T-helper 9 cell (primary cell): ENCODE data around the gene FYB1.

Source experiments
- DNase-seq: peaks from one replicate; pipeline ENCODE4 v3.0.0-alpha.2; 2020

Gene FYB1

DNA sequence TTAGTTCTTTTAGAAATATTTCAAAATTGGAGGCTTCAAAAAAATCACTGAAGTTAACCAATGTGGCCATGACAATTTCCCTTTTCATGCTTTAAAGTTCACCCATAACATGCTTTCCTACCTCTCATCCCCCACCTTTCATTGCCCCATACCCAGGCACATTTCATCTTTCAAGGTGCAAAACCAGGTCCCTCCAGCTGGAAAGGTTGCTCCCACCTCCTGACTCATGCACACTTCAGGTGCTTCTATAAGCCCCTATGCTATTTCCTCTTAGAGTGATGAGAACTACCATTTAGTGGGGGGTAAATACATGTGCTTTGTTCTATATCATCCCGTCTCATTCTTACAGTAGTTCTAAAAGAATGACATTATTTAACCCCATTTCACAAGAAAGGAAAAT is 15.4 kb downstream of the FYB1 start:
- DNase-seq = no peak

GRCh38 chr5:39203275-39203922 is 16.0 kb downstream of the FYB1 start:
- DNase-seq = no peak

- no peak for DNase-seq
These were observed 16.6 kb downstream of the FYB1 start for GRCh38 chr5:39202597-39203274.

DNA sequence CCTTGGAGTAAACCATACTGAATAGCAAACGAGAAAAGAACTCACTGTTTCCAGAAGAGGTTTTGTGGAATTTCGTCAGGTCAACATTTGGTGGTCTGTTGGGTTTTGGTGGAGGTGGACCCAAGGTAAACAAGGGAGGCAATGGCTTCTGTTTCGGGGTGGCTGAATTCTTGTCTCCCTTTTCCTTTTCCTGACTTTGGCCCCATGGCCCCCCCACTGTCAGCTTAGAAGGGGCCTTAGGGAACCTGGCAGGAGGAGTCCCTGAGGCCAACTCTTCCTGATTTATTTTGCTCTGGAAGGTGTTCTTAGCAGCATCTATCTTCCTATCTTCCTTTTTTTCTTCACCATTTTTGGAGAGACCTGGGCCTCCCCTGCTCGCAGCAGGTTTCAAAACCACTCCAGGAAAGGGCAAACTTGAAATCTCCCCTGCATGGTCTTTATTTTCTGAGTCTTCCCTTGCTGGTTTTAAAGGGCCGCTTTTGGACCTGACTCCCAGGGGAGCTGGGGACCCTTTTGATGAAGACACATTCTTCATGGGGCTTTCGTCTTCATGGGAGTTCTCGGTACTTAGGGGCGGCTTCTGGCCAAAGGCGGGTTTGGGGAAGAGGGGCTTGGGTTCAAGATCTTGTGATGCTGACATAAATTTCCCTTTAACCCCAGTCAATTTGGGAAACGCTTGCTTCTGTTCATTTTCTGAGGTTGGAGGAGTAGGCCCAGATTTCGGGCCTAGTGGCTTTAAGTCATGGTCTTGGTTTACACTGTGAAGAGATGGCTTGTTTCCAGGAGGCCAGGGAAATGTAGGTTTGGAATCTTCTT is 17.4 kb downstream of the FYB1 start:
- no peak for DNase-seq

- no peak for DNase-seq
These were observed 18.1 kb downstream of the FYB1 start for GRCh38 chr5:39201160-39201780.

DNA sequence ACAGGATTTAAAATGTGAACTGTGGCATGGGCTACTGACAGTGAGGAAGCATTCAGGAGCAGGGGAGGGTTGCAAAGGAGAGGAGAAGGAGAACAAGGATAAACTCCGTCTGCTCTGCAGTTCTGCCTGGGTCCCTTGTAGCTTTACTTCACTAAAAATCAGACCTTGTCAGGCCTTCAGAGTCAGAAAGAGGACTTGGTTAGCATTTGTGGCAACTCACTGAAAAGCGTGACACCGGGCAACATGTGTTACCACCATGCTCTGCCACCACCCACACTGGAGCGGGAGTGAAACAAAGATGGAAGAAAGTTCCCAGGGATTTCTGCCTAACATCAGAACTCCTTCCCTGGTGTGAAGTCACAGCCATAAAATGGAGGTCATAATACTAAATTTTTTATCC is 19.3 kb downstream of the FYB1 start:
- no peak for DNase-seq

- DNase-seq = no peak
These were observed 20.0 kb downstream of the FYB1 start for GRCh38 chr5:39199335-39199734.

DNA sequence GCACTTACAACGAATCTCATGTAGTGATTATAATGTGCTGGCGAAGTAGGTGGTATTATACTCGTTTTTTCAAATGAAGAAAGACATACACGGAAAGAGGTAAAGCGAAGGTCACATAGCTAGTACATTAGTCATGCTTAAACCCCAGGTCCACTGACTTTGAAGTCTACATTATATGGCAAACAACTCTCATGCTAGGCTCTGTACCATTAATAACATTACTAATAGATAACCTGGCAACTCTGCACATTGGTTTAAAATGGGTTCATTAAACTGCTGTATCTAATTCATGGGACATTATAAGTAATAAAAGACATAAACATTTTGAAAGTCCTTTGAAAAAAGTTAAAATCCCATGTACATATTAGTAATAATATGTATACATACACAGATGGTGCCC is 21.2 kb downstream of the FYB1 start:
- no peak for DNase-seq

DNA sequence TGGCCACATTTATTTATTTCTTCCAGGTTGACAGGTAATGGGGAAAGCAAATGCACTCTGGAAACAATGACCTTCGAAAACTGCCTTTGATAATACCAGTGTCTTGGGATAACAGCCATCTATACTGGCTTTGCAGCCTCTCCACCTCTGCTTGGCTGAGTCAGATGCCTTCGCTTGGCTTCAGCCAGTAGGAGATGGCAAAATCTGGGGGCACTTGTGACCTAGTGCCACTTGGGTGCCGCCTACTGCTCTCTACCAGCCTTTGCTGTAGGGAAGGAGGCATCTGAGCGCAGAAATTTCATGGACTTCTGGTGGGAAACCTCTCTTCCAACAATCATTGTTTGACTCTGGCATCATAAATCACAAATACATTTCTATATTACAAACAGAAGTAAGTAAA is 21.8 kb downstream of the FYB1 start:
- DNase-seq = peak; percentile 47

GRCh38 chr5:39195198-39195826 is 24.1 kb downstream of the FYB1 start:
- no peak for DNase-seq

GRCh38 chr5:39194466-39195136 is 24.8 kb downstream of the FYB1 start:
- no peak for DNase-seq

DNA sequence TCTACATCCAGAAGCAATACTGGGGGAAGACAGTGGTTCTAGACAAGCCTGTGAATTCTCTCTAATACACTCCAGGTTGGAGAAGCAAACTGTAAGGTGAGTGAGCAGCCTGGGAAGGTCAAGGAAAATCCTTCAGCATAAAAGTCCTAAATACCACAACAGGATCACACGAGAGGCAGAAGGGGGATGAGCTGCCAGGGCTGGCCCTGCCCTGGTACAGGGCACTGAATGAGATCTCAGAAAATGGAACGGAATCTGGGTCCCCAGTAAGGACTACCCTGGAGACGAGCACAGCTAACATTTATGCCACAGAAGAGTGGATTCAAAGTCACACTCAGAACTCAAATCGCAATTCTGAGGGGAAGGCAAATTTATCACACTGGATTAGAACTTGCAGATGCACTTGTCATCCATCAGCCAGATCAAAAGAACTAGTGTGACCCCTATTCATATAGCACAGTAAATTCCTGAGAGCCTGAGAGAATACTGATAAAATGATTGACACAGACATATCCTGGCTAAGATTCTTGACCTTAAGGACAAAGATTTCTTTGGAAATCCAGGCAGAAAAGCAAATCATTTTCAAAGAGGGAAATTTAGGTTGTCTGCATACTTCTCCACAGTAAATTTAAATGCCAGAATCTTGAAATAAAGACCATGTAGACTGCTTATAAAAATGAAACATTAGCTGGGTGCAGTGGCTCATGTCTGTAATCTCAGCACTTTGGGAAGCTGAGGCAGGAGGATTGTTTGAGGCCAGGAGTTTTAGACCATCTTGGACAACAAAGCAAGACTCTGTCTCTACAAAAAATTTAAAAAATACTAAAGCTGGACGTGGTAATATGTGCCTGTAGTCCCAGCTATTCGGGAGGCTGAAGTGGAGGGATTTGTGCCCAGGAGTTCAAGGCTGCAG is 25.6 kb downstream of the FYB1 start:
- DNase-seq = no peak

GRCh38 chr5:39192450-39193160 is 26.8 kb downstream of the FYB1 start:
- no peak for DNase-seq

DNA sequence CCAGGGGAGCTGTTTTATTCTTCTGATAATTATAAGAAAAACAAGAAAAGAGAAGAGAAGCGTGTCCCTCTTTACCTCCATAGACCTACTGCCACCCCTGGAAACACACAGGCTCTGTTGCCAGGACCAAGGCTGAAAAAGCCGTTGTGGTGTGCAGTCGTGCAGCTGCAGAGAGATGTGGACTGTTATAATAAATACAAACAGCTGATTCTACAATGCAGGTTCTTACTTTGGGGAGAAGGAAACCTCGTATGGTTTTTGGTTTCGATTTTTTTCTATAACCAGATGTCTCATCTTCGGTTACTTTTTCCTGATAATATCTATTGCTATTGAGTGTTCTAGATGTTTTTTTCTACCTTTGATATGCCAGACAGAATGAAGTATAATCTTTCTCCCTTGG is 28.1 kb downstream of the FYB1 start:
- no peak for DNase-seq

DNA sequence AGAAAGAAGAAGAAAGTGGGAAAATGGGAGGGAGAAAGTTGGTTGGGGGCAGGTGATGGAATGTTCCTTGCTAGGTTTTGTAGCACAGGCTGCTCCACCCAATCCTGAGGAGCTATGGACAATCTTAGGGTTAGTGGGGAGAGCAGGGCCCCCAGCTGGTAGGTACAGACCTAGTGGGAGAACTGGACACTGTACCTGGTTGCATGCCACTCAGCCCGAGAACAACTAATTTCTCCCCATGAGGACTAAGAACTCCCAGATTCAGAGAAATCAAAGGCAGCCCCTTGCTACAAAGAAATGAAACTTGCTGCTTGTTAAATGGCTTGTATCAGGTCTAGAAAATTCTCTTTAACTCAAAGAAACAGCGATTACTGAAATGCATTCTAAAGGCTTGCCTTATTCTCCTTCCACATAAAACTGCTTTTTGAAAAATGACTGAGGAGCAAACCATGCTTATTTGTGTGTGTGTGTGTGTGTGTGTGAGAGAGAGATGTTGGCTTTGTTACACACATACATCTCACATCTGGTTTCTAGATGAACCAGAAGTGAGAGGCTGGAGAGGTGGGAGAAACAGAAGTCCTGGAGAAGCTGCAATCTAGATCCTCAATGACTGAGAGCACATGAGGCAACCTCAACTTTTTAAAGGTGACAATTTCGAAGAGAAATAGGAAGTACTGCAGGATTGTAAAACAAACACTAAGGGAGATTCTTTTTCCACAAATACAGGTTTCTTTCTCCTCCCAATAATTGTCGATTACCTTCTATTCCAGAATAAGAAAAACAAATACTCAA is 28.9 kb downstream of the FYB1 start:
- no peak for DNase-seq

- DNase-seq = no peak
These were observed 29.9 kb downstream of the FYB1 start for GRCh38 chr5:39189292-39189955.

DNA sequence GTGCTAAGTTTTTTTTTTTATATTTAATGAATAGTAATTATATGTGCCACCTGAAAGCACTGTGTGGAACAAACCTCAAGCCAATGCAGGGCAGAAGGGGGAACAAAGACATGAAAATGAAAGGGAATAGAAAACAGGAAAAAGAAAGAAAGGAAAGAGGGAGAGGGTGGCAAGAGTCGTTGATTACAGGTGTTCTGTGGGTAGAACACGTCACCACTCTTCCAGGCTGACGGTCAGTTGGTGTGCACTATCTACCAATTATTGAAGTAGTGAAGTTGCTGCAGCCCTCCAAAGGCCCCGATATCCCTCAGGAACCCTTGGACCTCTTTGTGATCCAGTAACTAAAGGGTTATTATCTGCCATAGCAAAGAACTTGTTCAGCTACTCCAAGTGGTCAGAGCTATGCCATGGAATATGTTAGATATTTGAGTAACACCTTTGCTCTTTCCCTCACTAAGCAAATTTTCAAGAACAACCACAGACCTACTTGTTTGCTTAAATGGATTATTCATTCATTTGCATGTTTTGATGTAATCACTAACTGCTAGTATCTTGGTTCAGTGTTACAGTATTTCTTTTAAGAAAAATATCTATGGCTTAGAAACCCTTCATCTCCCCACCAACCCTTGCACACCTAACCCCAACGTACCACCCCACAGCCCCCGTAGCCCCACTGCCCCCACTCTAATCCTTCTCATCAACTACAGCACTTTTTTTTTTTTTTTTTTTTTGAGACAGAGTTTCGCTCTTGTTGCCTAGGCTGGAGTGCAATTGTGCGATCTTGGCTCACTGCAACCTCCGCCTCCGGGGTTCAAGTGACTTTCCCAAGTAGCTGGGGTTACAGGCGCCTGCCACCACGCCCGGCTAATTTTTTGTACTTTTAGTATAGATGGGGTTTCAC is 31.3 kb downstream of the FYB1 start:
- DNase-seq = no peak
